ENCODE data around the gene SPATS1.
A peak's percentile ranks its signal among the peaks of the same experiment; 100 is the strongest.

Gene SPATS1, protein sequence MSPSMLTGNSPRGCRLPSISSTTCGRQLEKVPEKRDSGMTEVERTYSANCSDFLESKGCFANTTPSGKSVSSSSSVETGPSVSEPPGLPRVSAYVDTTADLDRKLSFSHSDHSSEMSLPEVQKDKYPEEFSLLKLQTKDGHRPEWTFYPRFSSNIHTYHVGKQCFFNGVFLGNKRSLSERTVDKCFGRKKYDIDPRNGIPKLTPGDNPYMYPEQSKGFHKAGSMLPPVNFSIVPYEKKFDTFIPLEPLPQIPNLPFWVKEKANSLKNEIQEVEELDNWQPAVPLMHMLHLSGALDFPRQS

GRCh38 chr6:44342489-44342888 lies at the start of gene SPATS1:
Gene SPATS1 (plus strand): TSS chr6:44342650. CDS start chr6:44343096, 446 bp downstream.
- TF ChIP-seq CTCF (IDR thresholded peaks at IDR 0.05): no peak
- H3K4me1 ChIP-seq: no peaks in the 10 kb centered on the region
- no peaks in the 10 kb centered on the region for H3K27me3 ChIP-seq (ENCODE audit: control insufficient read depth, insufficient read depth, low read length)
- H3K9me3 ChIP-seq (ENCODE audit: control insufficient read depth, low read length): no peaks in the 10 kb centered on the region
- no peak within 1 kb of the TSS for H3K9ac ChIP-seq
- no peaks in the 10 kb centered on the region for H3K79me2 ChIP-seq
- H3K36me3 ChIP-seq (ENCODE audit: control insufficient read depth, insufficient read depth, low read length): no peaks in the 10 kb centered on the region
- H3K4me2 ChIP-seq (ENCODE audit: low read length): no peak within 1 kb of the TSS
- no peak within 1 kb of the TSS for H3K4me3 ChIP-seq (ENCODE audit: low read depth, low read length)
- H3K27ac ChIP-seq: no peak within 1 kb of the TSS
- peak within 1 kb of the TSS; percentile 63 for H2AFZ ChIP-seq

DNA sequence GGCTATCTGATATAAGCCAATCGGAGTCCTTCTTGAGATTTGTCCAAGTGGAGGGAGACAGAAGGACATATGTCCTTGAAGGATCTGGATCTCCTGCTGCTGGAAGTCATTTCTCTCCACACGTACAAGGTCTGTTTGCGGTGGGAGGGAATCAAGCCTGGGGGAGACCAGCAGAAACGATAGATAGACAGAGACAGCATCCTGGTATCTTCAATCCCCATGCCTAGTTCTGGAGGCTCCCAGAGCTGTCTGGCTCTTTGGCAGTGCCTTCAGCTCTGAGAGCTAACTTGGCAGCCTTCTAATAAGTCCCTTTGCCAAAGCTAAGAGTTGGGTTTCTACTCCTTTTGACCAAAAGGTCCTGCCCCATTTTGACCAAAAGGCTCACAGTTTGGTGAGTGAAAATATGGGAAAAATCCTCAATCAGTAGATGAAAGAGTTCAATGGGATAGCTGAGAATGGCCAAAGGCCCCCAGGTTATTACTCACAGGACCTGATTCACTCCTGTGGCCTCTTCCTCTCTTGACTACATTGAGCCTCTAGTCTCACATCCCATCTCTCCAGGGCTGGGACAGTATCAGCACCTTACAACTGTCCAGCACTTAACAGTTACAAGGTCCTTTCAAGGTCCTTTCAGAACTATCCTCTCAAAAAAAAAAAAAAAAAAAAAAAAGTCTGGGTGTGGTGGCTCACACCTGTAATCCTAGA lies 49.6 kb upstream of the SPATS1 start:
- H3K9ac ChIP-seq: no peak overlapping the region
- H3K4me3 ChIP-seq (ENCODE audit: low read depth, low read length): no peak overlapping the region
- no peak for TF ChIP-seq CTCF (IDR thresholded peaks at IDR 0.05)
- H3K9me3 ChIP-seq (ENCODE audit: control insufficient read depth, low read length): no peaks in the 10 kb centered on the region
- no peaks in the 10 kb centered on the region for H3K79me2 ChIP-seq
- no peaks in the 10 kb centered on the region for H3K36me3 ChIP-seq (ENCODE audit: control insufficient read depth, insufficient read depth, low read length)
- no peaks in the 10 kb centered on the region for H3K4me1 ChIP-seq
- H3K27me3 ChIP-seq (ENCODE audit: control insufficient read depth, insufficient read depth, low read length): no peaks in the 10 kb centered on the region
- no peak overlapping the region for H2AFZ ChIP-seq
- H3K4me2 ChIP-seq (ENCODE audit: low read length): no peak overlapping the region
- no peak overlapping the region for H3K27ac ChIP-seq

- Histone ChIP-seq H3K79me2 (no peaks in the 10 kb centered on the region), H3K9ac (no peak overlapping the region), H3K4me2 (ENCODE audit: low read length) (no peak overlapping the region), H3K4me1 (no peaks in the 10 kb centered on the region), H2AFZ (no peak overlapping the region), H3K9me3 (ENCODE audit: control insufficient read depth, low read length) (no peaks in the 10 kb centered on the region), H3K27ac (no peak overlapping the region), H3K36me3 (ENCODE audit: control insufficient read depth, insufficient read depth, low read length) (no peaks in the 10 kb centered on the region), H3K27me3 (ENCODE audit: control insufficient read depth, insufficient read depth, low read length) (no peaks in the 10 kb centered on the region), H3K4me3 (ENCODE audit: low read depth, low read length) (no peak overlapping the region)
- no peak for TF ChIP-seq CTCF (IDR thresholded peaks at IDR 0.05)
These were observed 47.3 kb upstream of the SPATS1 start for GRCh38 chr6:44294832-44295791.

GRCh38 chr6:44297063-44298038 lies 45.1 kb upstream of the SPATS1 start:
- H3K4me3 ChIP-seq (ENCODE audit: low read depth, low read length): peak overlapping the region; percentile 48
- H3K4me2 ChIP-seq (ENCODE audit: low read length): peak overlapping the region; percentile 64
- H3K27me3 ChIP-seq (ENCODE audit: control insufficient read depth, insufficient read depth, low read length): no peaks in the 10 kb centered on the region
- no peaks in the 10 kb centered on the region for H3K4me1 ChIP-seq
- H3K9ac ChIP-seq: no peak overlapping the region
- no peak overlapping the region for H3K27ac ChIP-seq
- no peaks in the 10 kb centered on the region for H3K9me3 ChIP-seq (ENCODE audit: control insufficient read depth, low read length)
- no peaks in the 10 kb centered on the region for H3K79me2 ChIP-seq
- TF ChIP-seq CTCF (IDR thresholded peaks at IDR 0.05): no peak
- peak overlapping the region; percentile 83 for H2AFZ ChIP-seq
- H3K36me3 ChIP-seq (ENCODE audit: control insufficient read depth, insufficient read depth, low read length): no peaks in the 10 kb centered on the region

Data from parathyroid adenoma (tissue), 2 donors.